Stimulated activated CD4-positive, alpha-beta T cell treated with anti-CD3 and anti-CD28 coated beads, Interleukin-2, amount 100 ng/mL, for 48 hours (primary cell): ENCODE measurements around the gene CSTF3.
A peak's percentile ranks its signal among the peaks of the same experiment; 100 is the strongest.
"Not testable (repeated sequence)": the region's sequence is repeated elsewhere in the genome, so short reads cannot be mapped to it uniquely, and the experiment has no call there.

ENCODE experiments used
- DNase-seq, 2 donors: peaks; one replicate each; pipeline ENCODE4 v3.0.0-alpha.2; 2020

CSTF3 gene

GRCh38 chr11:33072465-33072864 is 88.8 kb downstream of the CSTF3 start:
- DNase-seq: no peak

- no peak for DNase-seq
Measured at GRCh38 chr11:33068611-33069340, 92.5 kb downstream of the CSTF3 start.

- no peak for DNase-seq
Measured at GRCh38 chr11:33067294-33067693, 94.0 kb downstream of the CSTF3 start.

- DNase-seq: peak; percentile 63 to 68
Measured at GRCh38 chr11:33065445-33066178, 95.7 kb downstream of the CSTF3 start.

- DNase-seq: no peak
Measured at GRCh38 chr11:33064866-33065265, 96.4 kb downstream of the CSTF3 start.

GRCh38 chr11:33064033-33064825 is 97.1 kb downstream of the CSTF3 start:
- DNase-seq: no peak

GRCh38 chr11:33063326-33063881 is 97.9 kb downstream of the CSTF3 start:
- no peak for DNase-seq

GRCh38 chr11:33062137-33062536 is 99.1 kb downstream of the CSTF3 start:
- no peak for DNase-seq

- no peak for DNase-seq
Measured at GRCh38 chr11:33060271-33060670, 101.0 kb downstream of the CSTF3 start.

GRCh38 chr11:33059331-33060007 is 101.8 kb downstream of the CSTF3 start:
- DNase-seq: no peak

- DNase-seq: no peak
Measured at GRCh38 chr11:33057284-33057683, 104.0 kb downstream of the CSTF3 start.

GRCh38 chr11:33055375-33055774 is 105.9 kb downstream of the CSTF3 start:
- no peak for DNase-seq

GRCh38 chr11:33052231-33052630 is 109.0 kb downstream of the CSTF3 start:
- no peak for DNase-seq

- not testable (repeated sequence) for DNase-seq
Measured at GRCh38 chr11:33049565-33050408, 111.5 kb downstream of the CSTF3 start.

GRCh38 chr11:33048701-33049100 is 112.6 kb downstream of the CSTF3 start:
- DNase-seq: not testable (repeated sequence)

- no peak for DNase-seq
Measured at GRCh38 chr11:33045551-33046255, 115.6 kb downstream of the CSTF3 start.

- DNase-seq: no peak
Measured at GRCh38 chr11:33044285-33044756, 117.0 kb downstream of the CSTF3 start.

- DNase-seq: no peak
Measured at GRCh38 chr11:33043221-33043830, 118.0 kb downstream of the CSTF3 start.

- no peak for DNase-seq
Measured at GRCh38 chr11:33040862-33041453, 120.3 kb downstream of the CSTF3 start.
